Adrenal gland (tissue), 12 donors: Measurements from ENCODE around the gene TGFB2. TPM values are rescaled to one million over a fixed set of nuclear protein-coding genes. Genes with fewer than 3 reads are reported as not detected.

ENCODE experiments used
- DNase-seq, 7 donors: peaks; one replicate each; pipeline ENCODE4 v3.0.0-alpha.2; 2019 to 2020
- H3K27ac ChIP-seq, 5 donors: fragments of 200-600 bp; sonication (generic) in 4 of 5; 1 replicate in 3 of 5; 2 replicates in 2 of 5; pipeline versions ENCODE4 v1.5.1 to v1.8.0; 2016 to 2020; ENCODE audit warnings: mild to moderate bottlenecking in 1 of 5
- H3K27me3 ChIP-seq: fragments of 200-600 bp; 2 replicates; pipeline ENCODE4 v1.8.0; 2021
- H3K36me3 ChIP-seq, 2 donors: fragments of 200-600 bp; replicated peaks in 1 of 2; 1 replicate in 1 of 2; 2 replicates in 1 of 2; pipeline versions ENCODE4 v1.5.1 to v1.8.0; 2018 to 2022
- H3K4me1 ChIP-seq, 2 donors: fragments of 200-600 bp; replicated peaks in 1 of 2; 1 replicate in 1 of 2; 2 replicates in 1 of 2; pipeline versions ENCODE4 v1.5.1 to v1.8.0; 2018 to 2021
- H3K4me3 ChIP-seq, 4 donors: fragments of 200-600 bp; sonication (generic) in 3 of 4; one replicate each; pipeline ENCODE4 v1.5.1; 2016 to 2018
- H3K9me3 ChIP-seq, 3 donors: fragments of 200-600 bp; sonication (generic) in 1 of 3; replicated peaks in 1 of 3; 1 replicate in 2 of 3; 2 replicates in 1 of 3; pipeline versions ENCODE4 v1.5.1 to v1.8.0; 2016 to 2021
- POLR2A ChIP-seq, 2 donors: fragments of 450-650 bp; IDR thresholded peaks; one replicate each; pipeline ENCODE4 v1.6.1; 2017; ENCODE audit warnings: antibody characterized with exemption in 2 of 2, mild to moderate bottlenecking in 2 of 2, moderate library complexity in 1 of 2
- WGBS, 4 donors: extraction: QIAGEN DNeasy Blood & Tissue Kit in 2 of 4; methylation state at CpG; one replicate each; pipeline versions ENCODE4 v1.1.5 to v1.1.7; 2013 to 2017; 5-methylcytosine and 5-hydroxymethylcytosine counted together
- intact Hi-C, 2 donors: fragments of 100-400 bp; cut with DNase I; formaldehyde crosslinking; loops; one replicate each; pipeline versions ENCODE4 v1.14.1 to v1.15.0; 2022 to 2023
- polyA plus RNA-seq, 3 donors: library from polyadenylated mRNA; stranded (reverse); fragments of 200-250 nt in 2 of 3; fragments of 350-450 nt in 1 of 3; fragmentation: Illumina TruSeq in 1 of 3; extraction: RNeasy Lipid Tissue Mini Kit (QIAGEN cat#74804) in 1 of 3; gene quantifications; one replicate each; pipeline ENCODE4 v1.2.3, GENCODE V29; 2013 to 2014
- total RNA-seq, 9 donors: library from RNA; depleted of rRNA in 4 of 9; stranded (reverse); fragments of >200 nt in 4 of 9; fragments of 120-200 nt in 1 of 9; fragmentation: NEBNext Ultra II Directional in 1 of 9; extraction: Animal tissue kit (Norgen Biotek cat#: 25700) in 1 of 9; gene quantifications; one replicate each; pipeline versions ENCODE4 v1.1.0 to v1.2.4, GENCODE V29; 2013 to 2023
- TF ChIP-seq, protein P1 (sequence below), 6 experiments: fragments of 450-650 bp in 4 of 6; fragments of 200-600 bp in 2 of 6; sonication (generic) in 1 of 6; IDR thresholded peaks; 1 replicate in 5 of 6; 2 replicates in 1 of 6; pipeline versions ENCODE4 v1.5.1 to v1.8.0; 2016 to 2021; ENCODE audit warnings: antibody characterized with exemption in 6 of 6, mild to moderate bottlenecking in 2 of 6, moderate library complexity in 1 of 6
- donor health status: healthy with polysubstance abuse.
- donor health status: Bipolar disorder and iron deficiency.
- donor health status: DM: yes; HTN: yes; CAD: no.
- donor health status: DM: no; HTN: no; CAD: no.
- donor health status: DM: no; HTN: no; CAD: no.
- donor health status: DM: yes; HTN: yes; CAD: no.

TGFB2 gene
- total and polyA plus RNA-seq, 12 donors = 0.24 to 4.2 (median 1.7) TPM

DNA sequence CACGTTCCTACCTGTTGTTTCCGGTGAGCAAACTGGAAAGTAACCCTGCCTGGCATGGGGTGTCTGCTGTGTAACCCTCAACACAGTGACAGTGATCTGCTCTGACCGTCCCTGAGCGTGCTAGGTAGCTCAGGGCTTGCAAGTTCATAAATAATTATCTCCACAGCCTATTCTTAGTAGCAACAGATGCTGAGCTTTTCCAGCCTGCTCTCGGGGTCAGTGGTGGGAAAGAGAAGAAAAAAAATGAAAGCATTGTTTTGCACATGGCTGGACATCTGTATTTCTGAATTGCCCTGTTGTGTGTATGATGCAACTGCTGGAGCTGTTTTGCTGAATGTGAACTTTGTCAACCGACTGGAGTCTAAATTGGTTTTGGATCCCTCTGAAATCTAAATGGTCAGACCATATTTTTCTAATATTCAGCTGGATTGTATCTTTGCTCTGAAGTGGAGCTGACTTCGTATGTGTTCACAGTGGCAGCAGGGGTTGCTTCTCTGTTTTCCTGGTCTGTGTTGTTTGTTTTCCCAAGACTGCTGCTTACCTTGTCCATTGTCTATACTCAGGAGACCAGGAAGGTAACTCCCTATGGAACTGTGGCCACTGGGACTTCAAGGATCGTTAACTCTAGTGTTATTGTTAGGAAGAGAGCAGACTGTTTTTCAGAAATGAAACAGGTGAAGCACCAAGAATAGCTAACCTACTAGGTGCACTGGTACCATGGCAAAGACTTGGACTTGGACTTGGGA is 27.0 kb downstream of the TGFB2 start:
- H3K27me3 ChIP-seq = no peaks in the 10 kb centered on the region
- no peak overlapping the region for H3K4me3 ChIP-seq
- H3K9me3 ChIP-seq = no peaks in the 10 kb centered on the region
- 63 to 71% (median 67%) methylated on average over 8 of the region's 8 CpGs for WGBS, 4 donors
- no peak for DNase-seq
- intact Hi-C loops = no loop called here
- no peak overlapping the region for H3K27ac ChIP-seq
- H3K36me3 ChIP-seq = no peaks in the 10 kb centered on the region
- TF ChIP-seq, protein P1, sequence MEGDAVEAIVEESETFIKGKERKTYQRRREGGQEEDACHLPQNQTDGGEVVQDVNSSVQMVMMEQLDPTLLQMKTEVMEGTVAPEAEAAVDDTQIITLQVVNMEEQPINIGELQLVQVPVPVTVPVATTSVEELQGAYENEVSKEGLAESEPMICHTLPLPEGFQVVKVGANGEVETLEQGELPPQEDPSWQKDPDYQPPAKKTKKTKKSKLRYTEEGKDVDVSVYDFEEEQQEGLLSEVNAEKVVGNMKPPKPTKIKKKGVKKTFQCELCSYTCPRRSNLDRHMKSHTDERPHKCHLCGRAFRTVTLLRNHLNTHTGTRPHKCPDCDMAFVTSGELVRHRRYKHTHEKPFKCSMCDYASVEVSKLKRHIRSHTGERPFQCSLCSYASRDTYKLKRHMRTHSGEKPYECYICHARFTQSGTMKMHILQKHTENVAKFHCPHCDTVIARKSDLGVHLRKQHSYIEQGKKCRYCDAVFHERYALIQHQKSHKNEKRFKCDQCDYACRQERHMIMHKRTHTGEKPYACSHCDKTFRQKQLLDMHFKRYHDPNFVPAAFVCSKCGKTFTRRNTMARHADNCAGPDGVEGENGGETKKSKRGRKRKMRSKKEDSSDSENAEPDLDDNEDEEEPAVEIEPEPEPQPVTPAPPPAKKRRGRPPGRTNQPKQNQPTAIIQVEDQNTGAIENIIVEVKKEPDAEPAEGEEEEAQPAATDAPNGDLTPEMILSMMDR (IDR thresholded peaks at IDR 0.05) = no peak
- no peak for TF ChIP-seq POLR2A (IDR thresholded peaks at IDR 0.05)
- H3K4me1 ChIP-seq = peaks cover 0 to 14% of the 10 kb centered on the region in 2 donors

- H3K27ac ChIP-seq = no peak overlapping the region
- H3K9me3 ChIP-seq = no peaks in the 10 kb centered on the region
- no peak overlapping the region for H3K4me3 ChIP-seq
- no peaks in the 10 kb centered on the region for H3K27me3 ChIP-seq
- H3K4me1 ChIP-seq = peaks cover 0 to 14% of the 10 kb centered on the region in 2 donors
- TF ChIP-seq, protein P1 (IDR thresholded peaks at IDR 0.05) = no peak
- no peak for TF ChIP-seq POLR2A (IDR thresholded peaks at IDR 0.05)
- 33 to 51% (median 41%) methylated on average over 7 of the region's 7 CpGs for WGBS, 4 donors
- intact Hi-C loops = no loop called here
- DNase-seq = no peak
- no peaks in the 10 kb centered on the region for H3K36me3 ChIP-seq
Observed at GRCh38 chr1:218374401-218375353, 29.5 kb downstream of the TGFB2 start.

- Histone ChIP-seq H3K27me3 (no peaks in the 10 kb centered on the region), H3K27ac (no peak overlapping the region), H3K4me1 (peaks cover 0 to 14% of the 10 kb centered on the region in 2 donors), H3K36me3 (no peaks in the 10 kb centered on the region), H3K9me3 (no peaks in the 10 kb centered on the region), H3K4me3 (no peak overlapping the region)
- DNase-seq = no peak
- intact Hi-C loops = no loop called here
- TF ChIP-seq POLR2A (IDR thresholded peaks at IDR 0.05) = no peak
- TF ChIP-seq, protein P1 (IDR thresholded peaks at IDR 0.05) = no peak
- 83 to 87% (median 85%) methylated on average over 2 of the region's 2 CpGs for WGBS, 4 donors
Observed at GRCh38 chr1:218376722-218377121, 31.6 kb downstream of the TGFB2 start.

DNA sequence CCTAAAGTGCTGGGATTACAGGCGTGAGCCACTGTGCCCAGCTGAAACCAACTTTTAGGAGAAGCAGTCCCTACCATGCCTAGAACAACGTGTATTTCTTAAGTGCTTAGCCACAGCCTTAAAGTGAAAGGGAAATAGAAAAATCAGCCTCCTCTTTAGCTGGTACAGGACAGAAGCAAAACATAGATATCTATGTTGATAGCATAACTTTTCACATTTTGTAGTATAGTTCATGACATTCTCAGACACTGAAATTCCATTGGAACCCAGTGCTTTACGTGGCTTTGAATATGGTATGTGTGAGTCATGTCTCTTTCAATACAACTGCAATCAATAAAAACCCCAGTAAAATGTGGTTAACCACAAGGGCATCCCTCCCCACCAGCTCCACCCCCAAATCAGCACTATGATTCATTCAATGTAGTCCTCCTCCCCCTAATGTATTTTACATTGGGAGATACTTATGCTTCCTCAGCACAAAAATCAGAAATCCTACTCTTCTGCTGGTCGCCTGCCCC is 32.1 kb downstream of the TGFB2 start:
- Histone ChIP-seq H3K9me3 (no peaks in the 10 kb centered on the region), H3K27me3 (no peaks in the 10 kb centered on the region), H3K27ac (no peak overlapping the region), H3K4me1 (peaks cover 0 to 14% of the 10 kb centered on the region in 2 donors), H3K36me3 (no peaks in the 10 kb centered on the region), H3K4me3 (no peak overlapping the region)
- TF ChIP-seq, protein P1 (IDR thresholded peaks at IDR 0.05) = no peak
- no peak for TF ChIP-seq POLR2A (IDR thresholded peaks at IDR 0.05)
- intact Hi-C loops = no loop called here
- no peak for DNase-seq
- 70 to 76% (median 71%) methylated on average over 4 of the region's 4 CpGs for WGBS, 4 donors
